ENCODE measurements around the gene VPREB1.
"Not testable (repeated sequence)": the region's sequence is repeated elsewhere in the genome, so short reads cannot be mapped to it uniquely, and the experiment has no call there.

VPREB1 gene

GRCh38 chr22:22214819-22215329 lies 29.7 kb upstream of the VPREB1 start:
- DNase-seq (ENCODE audit: low read depth), result no peak

GRCh38 chr22:22215659-22216449 lies 28.7 kb upstream of the VPREB1 start:
- DNase-seq (ENCODE audit: low read depth), result no peak

GRCh38 chr22:22216450-22216959 lies 28.1 kb upstream of the VPREB1 start:
- DNase-seq (ENCODE audit: low read depth), result no peak

DNA sequence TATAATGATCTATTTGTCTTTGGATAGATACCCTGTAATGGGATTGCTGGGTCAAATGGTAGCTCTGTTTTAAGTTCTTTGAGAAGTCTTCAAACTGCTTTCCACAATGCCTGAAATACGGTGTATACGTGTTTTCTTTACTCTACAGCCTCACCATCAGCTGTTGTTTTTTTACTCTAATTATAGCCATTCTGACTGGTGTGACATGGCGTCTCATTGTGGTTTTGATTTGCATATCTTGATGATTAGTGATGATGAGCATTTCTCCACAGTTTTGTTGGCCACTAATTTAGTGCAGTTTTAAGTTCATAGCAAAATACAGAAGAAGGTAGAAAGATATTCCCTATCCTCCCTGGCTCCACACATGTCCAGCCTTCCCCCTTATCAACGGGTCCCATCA lies 26.3 kb upstream of the VPREB1 start:
- no peak for DNase-seq (ENCODE audit: low read depth)

DNA sequence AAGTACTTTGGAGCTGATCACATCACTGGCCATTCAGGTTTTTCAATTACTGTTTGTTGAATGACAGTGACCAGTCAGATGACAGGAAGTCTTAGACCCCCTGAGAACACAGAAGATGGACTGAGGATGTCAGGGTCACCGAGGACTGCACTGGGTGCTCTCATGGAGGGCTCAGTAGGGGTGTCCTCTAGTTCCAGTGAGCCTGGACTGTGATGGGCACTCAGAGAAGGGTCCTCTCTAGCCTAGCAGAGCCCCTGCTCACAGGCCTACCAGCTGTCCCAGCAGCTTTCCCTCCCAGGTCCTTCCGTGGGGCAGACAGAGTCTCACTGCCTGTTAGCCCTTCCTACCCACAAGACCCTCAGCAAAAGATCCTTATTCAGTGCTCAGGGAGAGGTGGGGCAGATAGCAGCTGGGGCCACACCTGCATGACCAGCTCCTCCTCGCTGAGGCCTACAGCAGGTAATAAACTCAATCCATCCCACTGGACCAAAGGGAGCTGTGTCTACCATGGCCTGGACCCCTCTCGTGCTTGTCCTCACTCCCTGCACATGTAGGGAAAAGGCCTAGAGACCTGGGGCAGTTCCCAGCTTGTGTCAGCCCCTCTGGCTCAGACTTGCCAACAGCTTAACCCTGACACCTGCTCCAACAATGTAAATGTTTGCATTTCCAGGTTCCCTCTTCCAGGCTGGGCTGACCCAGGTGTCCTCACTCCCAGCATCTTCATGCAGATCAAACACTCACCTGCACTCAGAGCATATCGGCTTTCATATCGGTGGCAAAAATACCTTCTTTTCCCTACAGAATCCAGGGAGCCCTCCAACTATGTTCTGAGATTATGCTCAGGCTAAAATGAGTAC lies 25.2 kb upstream of the VPREB1 start:
- no peak for DNase-seq (ENCODE audit: low read depth)

- DNase-seq (ENCODE audit: low read depth), result not testable (repeated sequence)
Measured at GRCh38 chr22:22221043-22221442, 23.5 kb upstream of the VPREB1 start.

DNA sequence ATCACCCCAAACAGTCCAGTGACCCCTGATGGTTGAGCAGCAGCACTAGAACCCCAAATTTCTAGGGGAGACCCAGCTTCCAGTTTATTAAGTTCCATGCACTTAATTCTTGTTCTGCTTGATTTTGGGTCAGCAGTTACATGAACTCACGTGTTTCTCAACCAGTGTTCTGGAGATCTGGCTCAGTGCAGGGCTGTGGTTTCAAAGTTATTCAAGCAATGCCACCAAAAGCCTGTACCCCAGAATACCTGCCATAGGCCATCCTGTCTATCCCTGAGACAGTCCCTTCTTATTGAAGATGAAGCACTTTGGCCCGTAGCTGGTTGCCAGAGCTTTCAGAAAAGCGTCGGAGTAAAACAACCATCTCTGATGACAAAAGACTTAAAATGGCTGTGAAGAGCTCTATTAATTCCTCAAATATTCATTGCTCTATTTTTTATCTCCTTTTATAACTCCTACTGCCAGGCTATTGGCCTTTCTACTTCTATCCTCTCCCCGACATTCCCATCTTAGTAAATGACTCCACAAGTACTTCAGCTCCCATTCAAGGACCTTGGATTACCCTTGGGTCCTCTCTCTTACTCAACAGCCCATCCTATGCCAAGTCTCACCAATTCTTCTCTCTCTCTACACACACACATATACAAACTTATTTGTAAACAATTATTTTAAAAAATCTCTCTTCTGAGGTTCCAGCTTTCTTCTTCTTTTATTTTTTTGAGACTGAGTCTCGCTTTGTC lies 18.0 kb upstream of the VPREB1 start:
- no peak for DNase-seq (ENCODE audit: low read depth)

GRCh38 chr22:22228421-22228820 lies 16.2 kb upstream of the VPREB1 start:
- no peak for DNase-seq (ENCODE audit: low read depth)

DNA sequence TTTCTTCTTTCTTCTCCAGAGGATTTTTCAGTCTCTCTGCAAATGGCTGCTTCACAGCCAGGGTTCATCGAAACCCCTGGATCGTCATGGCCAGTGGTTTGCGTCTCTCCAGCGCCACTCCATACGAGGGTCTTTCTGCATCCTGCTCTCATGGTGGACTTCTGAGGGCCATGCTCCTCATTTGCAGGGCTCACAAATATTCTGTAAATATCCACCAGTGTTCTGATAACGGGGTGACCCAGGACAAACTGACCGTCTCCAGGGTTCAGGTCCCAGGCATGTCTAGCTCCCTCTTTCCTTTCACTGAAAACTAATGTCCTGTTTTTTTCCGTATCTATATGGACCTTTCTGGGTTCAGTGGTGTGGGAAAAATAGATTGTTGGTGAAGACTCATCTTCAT lies 15.7 kb upstream of the VPREB1 start:
- no peak for DNase-seq (ENCODE audit: low read depth)

DNA sequence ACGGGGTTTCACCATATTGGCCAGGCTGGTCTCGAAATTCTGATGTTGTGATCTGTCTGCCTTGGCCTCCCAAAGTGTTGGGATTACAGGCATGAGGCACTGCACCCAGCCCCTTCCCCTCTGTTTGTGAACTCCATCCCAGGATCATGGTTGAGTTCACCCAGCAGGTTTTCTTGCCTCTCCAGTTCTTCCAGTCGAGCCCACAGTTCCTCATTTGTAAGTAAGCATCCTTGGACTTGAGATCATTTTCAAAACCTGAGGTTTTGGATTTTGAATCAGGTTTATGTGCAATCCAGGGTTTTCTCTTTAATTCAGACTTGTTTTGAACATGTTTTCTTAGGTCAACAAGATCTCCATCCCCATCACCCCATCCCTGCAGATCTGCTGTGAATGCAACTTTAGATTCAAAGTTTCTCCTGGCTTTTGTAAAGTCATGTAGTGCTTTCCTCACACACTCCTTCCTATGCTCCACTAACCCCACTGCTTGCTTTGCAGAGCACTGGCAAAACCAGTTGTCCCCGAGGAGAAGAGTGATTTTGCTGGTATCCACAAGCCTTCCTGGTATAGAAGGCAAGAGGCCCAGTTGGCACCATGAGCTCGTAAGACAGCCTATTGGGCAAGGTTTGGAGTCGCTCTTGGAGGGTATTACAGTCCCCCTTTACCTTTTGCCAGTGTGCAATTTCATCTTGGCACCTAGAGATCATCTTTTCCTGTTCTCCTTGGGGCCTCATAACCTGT lies 14.7 kb upstream of the VPREB1 start:
- no peak for DNase-seq (ENCODE audit: low read depth)

DNA sequence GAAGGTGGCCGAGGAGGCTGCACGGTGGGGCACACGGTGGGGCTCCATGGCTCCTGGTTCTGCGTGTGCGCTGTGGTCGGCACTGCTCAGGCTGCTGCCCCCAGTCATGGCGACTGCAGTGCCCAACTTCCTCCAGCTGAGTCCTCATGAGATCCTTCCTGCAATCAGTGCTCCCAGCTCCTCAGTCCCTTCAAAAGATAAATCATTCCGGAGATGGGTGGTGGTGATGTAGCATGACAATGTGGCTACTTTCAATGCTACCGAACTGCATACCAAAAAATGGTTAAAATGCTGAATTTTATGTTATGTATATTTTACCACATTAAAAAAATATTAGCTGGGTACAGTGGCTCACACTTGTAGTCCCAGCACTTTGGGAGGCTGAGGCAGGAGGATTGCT lies 14.1 kb upstream of the VPREB1 start:
- DNase-seq (ENCODE audit: low read depth), result no peak

- no peak for DNase-seq (ENCODE audit: low read depth)
Measured at GRCh38 chr22:22233081-22233480, 11.5 kb upstream of the VPREB1 start.

- DNase-seq (ENCODE audit: low read depth), result no peak
Measured at GRCh38 chr22:22235558-22235957, 9.0 kb upstream of the VPREB1 start.

DNA sequence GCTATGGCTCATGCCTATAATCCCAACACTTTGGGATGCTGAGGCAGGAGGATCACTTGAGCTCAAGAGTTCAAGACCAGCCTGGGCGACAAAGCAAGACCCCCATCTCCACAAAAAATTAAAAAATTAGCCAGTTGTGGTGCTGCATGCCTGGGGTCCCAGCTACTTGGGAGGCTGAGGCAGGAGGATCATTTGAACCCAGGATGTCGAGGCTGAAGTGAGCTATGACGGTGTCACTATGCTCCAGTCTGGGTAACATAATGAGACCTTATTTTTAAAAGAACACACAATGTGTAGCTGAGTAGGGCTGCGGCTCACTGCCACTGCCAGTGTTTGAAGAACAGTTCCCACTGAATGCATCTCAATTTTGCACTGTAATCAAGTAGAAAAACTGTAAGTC lies 7.1 kb upstream of the VPREB1 start:
- no peak for DNase-seq (ENCODE audit: low read depth)

DNA sequence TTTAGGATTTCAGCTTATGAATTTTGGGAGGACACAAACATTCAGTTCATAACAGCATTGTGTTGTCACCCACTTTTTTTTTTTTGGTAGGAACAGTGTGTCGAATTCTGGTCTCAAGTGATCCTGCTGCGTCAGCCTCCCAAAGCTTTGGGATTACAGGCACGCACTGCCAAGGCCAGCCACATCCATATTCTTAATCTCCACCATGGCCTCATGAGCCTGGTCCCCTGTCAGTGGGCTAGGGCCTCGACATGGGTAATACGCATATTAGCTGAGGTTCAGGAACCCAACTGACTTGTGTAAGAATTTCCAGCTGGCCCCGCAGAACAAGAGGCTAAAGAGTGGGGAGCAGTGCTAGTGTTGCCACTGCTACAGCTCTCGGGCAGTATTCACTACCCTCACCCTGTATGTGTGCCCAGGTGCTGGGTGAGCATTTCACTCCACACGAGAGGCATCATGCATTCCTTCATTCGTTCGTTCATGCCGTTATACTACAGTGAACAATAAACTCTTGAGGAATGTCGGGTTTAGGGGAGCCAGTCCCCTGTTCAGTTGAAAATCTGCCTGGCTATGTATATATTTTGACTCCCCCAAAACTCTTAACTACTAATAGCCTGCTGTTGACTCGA lies 5.2 kb upstream of the VPREB1 start:
- no peak for DNase-seq (ENCODE audit: low read depth)

GRCh38 chr22:22241554-22241898 lies 3.1 kb upstream of the VPREB1 start:
- no peak for DNase-seq (ENCODE audit: low read depth)

GRCh38 chr22:22242488-22242887 lies 2.1 kb upstream of the VPREB1 start:
- DNase-seq (ENCODE audit: low read depth), result no peak

DNA sequence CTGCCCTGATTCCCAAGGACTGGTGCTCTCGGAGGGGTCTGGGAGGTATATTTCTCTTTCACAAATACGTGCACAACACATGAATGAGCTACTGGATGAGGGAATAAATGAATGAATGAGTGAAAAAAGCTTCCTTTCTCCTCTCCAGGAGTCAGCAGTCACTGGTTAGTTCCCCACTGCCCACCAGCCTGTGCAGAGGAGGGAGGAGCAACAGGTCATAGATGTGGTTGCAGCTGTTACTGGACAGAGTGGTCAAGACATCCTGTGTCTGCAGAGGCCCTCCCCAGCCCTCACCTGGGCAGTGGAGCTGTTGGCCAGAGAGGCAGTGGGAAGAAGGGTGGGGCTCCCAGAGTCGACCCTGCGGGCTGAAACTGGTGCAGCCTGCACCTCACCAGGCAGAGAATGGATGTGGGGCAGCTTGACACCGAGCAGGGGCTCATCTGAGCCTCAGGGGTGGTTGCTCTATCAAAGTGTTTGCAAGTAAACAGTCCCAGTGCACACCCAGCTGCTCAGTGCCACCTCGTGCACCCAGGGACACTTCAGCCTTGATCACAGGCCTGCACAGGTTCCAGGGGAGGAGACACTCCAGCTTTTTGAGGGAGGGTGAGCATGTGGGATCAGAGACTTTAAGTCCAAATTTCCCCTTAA lies 1.4 kb upstream of the VPREB1 start:
- no peak for DNase-seq (ENCODE audit: low read depth)

DNA sequence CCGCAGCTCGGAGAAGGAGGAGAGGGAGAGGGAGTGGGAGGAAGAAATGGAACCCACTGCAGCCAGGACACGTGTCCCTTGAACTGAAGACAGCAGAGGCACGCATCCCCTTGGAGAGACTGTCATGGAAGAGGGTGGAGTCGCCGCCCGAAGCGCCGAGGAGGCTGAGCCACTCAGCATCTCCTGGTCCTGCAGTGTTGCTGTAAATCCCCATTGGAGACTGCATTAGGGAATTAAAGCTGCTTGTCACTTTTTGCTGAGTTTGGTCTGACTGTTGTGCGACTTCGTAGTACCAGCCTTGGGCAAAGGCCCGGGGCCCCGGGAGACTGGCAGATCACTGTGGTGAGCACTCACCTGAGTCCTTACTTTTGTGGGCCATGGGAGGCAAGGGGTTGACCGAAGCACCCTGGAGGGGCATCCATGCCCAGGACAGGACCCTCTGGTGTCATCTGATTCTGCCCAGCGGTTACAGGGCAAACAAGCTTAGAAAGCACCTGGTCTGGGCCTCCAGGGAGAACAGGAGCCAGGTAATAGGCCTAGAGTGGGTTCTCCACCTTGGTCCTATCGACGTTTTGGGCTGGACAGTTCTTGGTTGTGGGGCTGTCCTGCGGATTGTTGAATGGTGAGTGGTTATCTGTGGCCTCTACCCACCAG lies 797 bp downstream of the VPREB1 start:
- no peak for DNase-seq (ENCODE audit: low read depth)

- no peak for DNase-seq (ENCODE audit: low read depth)
Measured at GRCh38 chr22:22245935-22246525, 1.4 kb downstream of the VPREB1 start.
